DOHH2 (cell line): ENCODE data around the gene FA2H.

Experiments
- EZH2phosphoT487 ChIP-seq: fragments of 200-600 bp; sonication (generic); IDR thresholded peaks from 2 replicates; pipeline ENCODE4 v1.6.1; 2017; ENCODE audit warnings: borderline replicate concordance, mild to moderate bottlenecking, antibody characterized with exemption, low read length, moderate library complexity, mixed read lengths
- TF ChIP-seq, protein P1 (sequence below): fragments of 200-600 bp; sonication (generic); IDR thresholded peaks from one replicate; pipeline ENCODE4 v1.5.1; 2014; ENCODE audit warnings: antibody characterized with exemption, mild to moderate bottlenecking, low read depth, low read length; ENCODE audit not compliant: poor library complexity, severe bottlenecking

DNA sequence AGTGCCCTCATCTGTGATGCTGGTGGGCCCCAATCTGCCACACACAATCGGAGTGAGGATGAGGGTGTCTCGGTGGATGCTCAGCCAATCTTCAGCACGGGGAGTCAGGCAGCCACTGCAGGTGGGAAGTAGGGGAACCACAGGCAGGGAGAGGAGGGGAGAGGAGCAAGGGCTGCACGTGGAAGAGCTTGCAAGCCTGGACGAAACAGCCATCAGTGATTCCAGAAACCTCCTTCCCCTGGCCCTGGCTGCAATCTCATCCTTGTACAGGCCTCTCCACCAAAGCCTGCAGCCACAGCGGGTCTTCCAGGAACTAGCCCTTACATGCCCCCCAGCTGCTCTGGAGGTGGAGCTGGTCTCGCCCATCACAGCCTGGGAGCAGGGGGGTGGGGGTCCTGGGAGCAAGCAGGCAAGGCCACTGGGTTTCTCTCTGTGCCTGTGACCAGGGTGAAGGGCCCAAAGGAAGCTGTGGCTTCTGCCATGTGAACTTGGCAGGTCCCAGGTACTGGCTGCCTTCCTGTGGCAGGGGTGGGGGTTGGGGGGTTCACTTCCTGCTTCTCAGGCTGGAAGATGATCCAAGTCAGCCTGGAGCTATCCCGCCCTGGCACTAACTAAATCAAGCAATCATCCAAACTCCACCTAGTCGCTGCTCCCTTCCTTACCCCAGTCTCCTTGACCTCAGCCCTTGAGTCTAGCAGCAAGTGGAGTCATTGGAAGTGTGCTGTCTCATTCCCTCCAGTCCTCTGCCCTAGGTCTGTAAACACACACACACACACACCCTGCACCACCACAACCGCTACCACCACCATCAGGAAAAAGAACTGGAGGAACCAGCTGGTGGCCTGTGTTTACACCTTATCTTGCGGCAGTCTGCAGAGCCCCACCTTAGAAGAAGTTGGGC lies 44.6 kb downstream of the FA2H start:
- TF ChIP-seq, protein P1, sequence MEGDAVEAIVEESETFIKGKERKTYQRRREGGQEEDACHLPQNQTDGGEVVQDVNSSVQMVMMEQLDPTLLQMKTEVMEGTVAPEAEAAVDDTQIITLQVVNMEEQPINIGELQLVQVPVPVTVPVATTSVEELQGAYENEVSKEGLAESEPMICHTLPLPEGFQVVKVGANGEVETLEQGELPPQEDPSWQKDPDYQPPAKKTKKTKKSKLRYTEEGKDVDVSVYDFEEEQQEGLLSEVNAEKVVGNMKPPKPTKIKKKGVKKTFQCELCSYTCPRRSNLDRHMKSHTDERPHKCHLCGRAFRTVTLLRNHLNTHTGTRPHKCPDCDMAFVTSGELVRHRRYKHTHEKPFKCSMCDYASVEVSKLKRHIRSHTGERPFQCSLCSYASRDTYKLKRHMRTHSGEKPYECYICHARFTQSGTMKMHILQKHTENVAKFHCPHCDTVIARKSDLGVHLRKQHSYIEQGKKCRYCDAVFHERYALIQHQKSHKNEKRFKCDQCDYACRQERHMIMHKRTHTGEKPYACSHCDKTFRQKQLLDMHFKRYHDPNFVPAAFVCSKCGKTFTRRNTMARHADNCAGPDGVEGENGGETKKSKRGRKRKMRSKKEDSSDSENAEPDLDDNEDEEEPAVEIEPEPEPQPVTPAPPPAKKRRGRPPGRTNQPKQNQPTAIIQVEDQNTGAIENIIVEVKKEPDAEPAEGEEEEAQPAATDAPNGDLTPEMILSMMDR = no peak
- no peak for TF ChIP-seq EZH2phosphoT487
